Duodenal mucosa (tissue), 2 donors: ENCODE measurements around the gene TBC1D21.

Experiments
- H3K27ac ChIP-seq: one replicate; pipeline ENCODE4 v1.7.0; 2013; ENCODE audit warnings: low read depth, low read length
- H3K27me3 ChIP-seq, 2 donors: one replicate each; pipeline ENCODE4 v1.7.0; 2013; ENCODE audit warnings: low read length in 2 of 2, control low read depth in 1 of 2; ENCODE audit not compliant: insufficient read depth in 2 of 2, control insufficient read depth in 1 of 2
- H3K36me3 ChIP-seq, 2 donors: one replicate each; pipeline ENCODE4 v1.7.0; 2013; ENCODE audit warnings: low read length in 2 of 2, control low read depth in 1 of 2; ENCODE audit not compliant: insufficient read depth in 2 of 2, control insufficient read depth in 1 of 2
- H3K4me1 ChIP-seq, 2 donors: one replicate each; pipeline ENCODE4 v1.7.0; 2013; ENCODE audit warnings: low read length in 2 of 2, control low read depth in 1 of 2; ENCODE audit not compliant: insufficient read depth in 2 of 2, control insufficient read depth in 1 of 2
- H3K4me3 ChIP-seq, 2 donors: one replicate each; pipeline ENCODE4 v1.7.0; 2013; ENCODE audit warnings: low read length in 2 of 2, low read depth in 1 of 2
- H3K9ac ChIP-seq, 2 donors: one replicate each; pipeline ENCODE4 v1.7.0; 2013; ENCODE audit warnings: low read length in 2 of 2, low read depth in 1 of 2
- H3K9me3 ChIP-seq, 2 donors: one replicate each; pipeline ENCODE4 v1.7.0; 2013; ENCODE audit warnings: low read length in 2 of 2, control low read depth in 1 of 2; ENCODE audit not compliant: control insufficient read depth in 1 of 2

The TBC1D21 gene

GRCh38 chr15:73843787-73844186 is 29.6 kb upstream of the TBC1D21 start:
- Histone ChIP-seq H3K9ac (no peak overlapping the region), H3K27ac (no peak overlapping the region), H3K9me3 (no peaks in the 10 kb centered on the region), H3K36me3 (no peaks in the 10 kb centered on the region), H3K4me1 (no peaks in the 10 kb centered on the region), H3K27me3 (peaks cover 9 to 14% of the 10 kb centered on the region in 2 donors), H3K4me3 (no peak overlapping the region)

GRCh38 chr15:73844356-73844755 is 29.0 kb upstream of the TBC1D21 start:
- no peak overlapping the region for H3K27ac ChIP-seq
- H3K4me3 ChIP-seq, result no peak overlapping the region
- H3K27me3 ChIP-seq, result peaks cover 6 to 14% of the 10 kb centered on the region in 2 donors
- H3K9me3 ChIP-seq, result no peaks in the 10 kb centered on the region
- H3K36me3 ChIP-seq, result no peaks in the 10 kb centered on the region
- H3K9ac ChIP-seq, result no peak overlapping the region
- no peaks in the 10 kb centered on the region for H3K4me1 ChIP-seq

- H3K27ac ChIP-seq, result no peak overlapping the region
- no peak overlapping the region for H3K4me3 ChIP-seq
- no peak overlapping the region for H3K9ac ChIP-seq
- H3K4me1 ChIP-seq, result no peaks in the 10 kb centered on the region
- no peaks in the 10 kb centered on the region for H3K9me3 ChIP-seq
- no peaks in the 10 kb centered on the region for H3K36me3 ChIP-seq
- H3K27me3 ChIP-seq, result peaks cover 6% of the 10 kb centered on the region in 2 donors
Measured at GRCh38 chr15:73845507-73845906, 27.9 kb upstream of the TBC1D21 start.

- Histone ChIP-seq H3K27me3 (peaks cover 5 to 6% of the 10 kb centered on the region in 2 donors), H3K4me1 (no peaks in the 10 kb centered on the region), H3K9me3 (no peaks in the 10 kb centered on the region), H3K27ac (no peak overlapping the region), H3K4me3 (no peak overlapping the region), H3K36me3 (no peaks in the 10 kb centered on the region), H3K9ac (no peak overlapping the region)
Measured at GRCh38 chr15:73845907-73846306, 27.5 kb upstream of the TBC1D21 start.

- no peak overlapping the region for H3K4me3 ChIP-seq
- H3K27ac ChIP-seq, result no peak overlapping the region
- H3K9ac ChIP-seq, result no peak overlapping the region
- no peaks in the 10 kb centered on the region for H3K4me1 ChIP-seq
- no peaks in the 10 kb centered on the region for H3K36me3 ChIP-seq
- peaks cover 0 to 6% of the 10 kb centered on the region in 2 donors for H3K27me3 ChIP-seq
- H3K9me3 ChIP-seq, result no peaks in the 10 kb centered on the region
Measured at GRCh38 chr15:73849641-73850040, 23.7 kb upstream of the TBC1D21 start.

GRCh38 chr15:73850228-73850627 is 23.1 kb upstream of the TBC1D21 start:
- H3K4me1 ChIP-seq, result no peaks in the 10 kb centered on the region
- no peak overlapping the region for H3K27ac ChIP-seq
- no peaks in the 10 kb centered on the region for H3K36me3 ChIP-seq
- peaks cover 0 to 6% of the 10 kb centered on the region in 2 donors for H3K27me3 ChIP-seq
- no peaks in the 10 kb centered on the region for H3K9me3 ChIP-seq
- no peak overlapping the region for H3K4me3 ChIP-seq
- no peak overlapping the region for H3K9ac ChIP-seq

GRCh38 chr15:73851689-73852088 is 21.7 kb upstream of the TBC1D21 start:
- no peaks in the 10 kb centered on the region for H3K9me3 ChIP-seq
- no peaks in the 10 kb centered on the region for H3K4me1 ChIP-seq
- peaks cover 0 to 7% of the 10 kb centered on the region in 2 donors for H3K27me3 ChIP-seq
- H3K36me3 ChIP-seq, result no peaks in the 10 kb centered on the region
- H3K27ac ChIP-seq, result no peak overlapping the region
- H3K9ac ChIP-seq, result no peak overlapping the region
- H3K4me3 ChIP-seq, result no peak overlapping the region

- no peak overlapping the region for H3K27ac ChIP-seq
- H3K4me1 ChIP-seq, result no peaks in the 10 kb centered on the region
- no peak overlapping the region for H3K4me3 ChIP-seq
- H3K9ac ChIP-seq, result no peak overlapping the region
- peaks cover 0 to 8% of the 10 kb centered on the region in 2 donors for H3K27me3 ChIP-seq
- H3K9me3 ChIP-seq, result no peaks in the 10 kb centered on the region
- H3K36me3 ChIP-seq, result no peaks in the 10 kb centered on the region
Measured at GRCh38 chr15:73852507-73852906, 20.9 kb upstream of the TBC1D21 start.

GRCh38 chr15:73854265-73854664 is 19.1 kb upstream of the TBC1D21 start:
- Histone ChIP-seq H3K27me3 (peaks cover 0 to 6% of the 10 kb centered on the region in 2 donors), H3K27ac (no peak overlapping the region), H3K9me3 (no peaks in the 10 kb centered on the region), H3K9ac (no peak overlapping the region), H3K36me3 (no peaks in the 10 kb centered on the region), H3K4me3 (no peak overlapping the region), H3K4me1 (no peaks in the 10 kb centered on the region)

GRCh38 chr15:73856458-73857192 is 16.7 kb upstream of the TBC1D21 start:
- Histone ChIP-seq H3K4me3 (no peak overlapping the region), H3K4me1 (no peaks in the 10 kb centered on the region), H3K9ac (no peak overlapping the region), H3K27me3 (peaks cover 0 to 12% of the 10 kb centered on the region in 2 donors), H3K9me3 (no peaks in the 10 kb centered on the region), H3K36me3 (no peaks in the 10 kb centered on the region), H3K27ac (no peak overlapping the region)
